GM23338 (cell line): ENCODE measurements around the gene PUS1. TPM values are rescaled to one million over a fixed set of nuclear protein-coding genes. Genes with fewer than 3 reads are reported as not detected.

Experiments
- ATAC-seq: fragments of 200-7000 bp; cut with Tn5 transposase; 3 replicates; pipeline ENCODE4 v1.9.1; 2020
- DNase-seq: peaks from one replicate; pipeline ENCODE4 v3.0.0-alpha.2; 2015; ENCODE audit warnings: low spot score
- H2AFZ ChIP-seq: fragments of 200-600 bp; sonication (generic); 2 replicates; pipeline ENCODE4 v1.8.0; 2016; ENCODE audit warnings: antibody characterized with exemption, mild to moderate bottlenecking, moderate library complexity
- H3F3A ChIP-seq: fragments of 200-600 bp; sonication (generic); replicated peaks from 2 replicates; pipeline ENCODE4 v1.8.0; 2017; ENCODE audit warnings: antibody characterized with exemption, mixed run types, low read depth
- H3K27ac ChIP-seq: fragments of 200-600 bp; sonication (generic); 2 replicates; pipeline ENCODE4 v1.6.1; 2016; ENCODE audit warnings: low read depth
- H3K27me3 ChIP-seq: fragments of 200-600 bp; sonication (generic); 2 replicates; pipeline ENCODE4 v1.8.0; 2016; ENCODE audit warnings: mild to moderate bottlenecking, mixed run types, moderate library complexity; ENCODE audit not compliant: insufficient read depth
- H3K36me3 ChIP-seq: fragments of 200-600 bp; sonication (generic); 2 replicates; pipeline ENCODE4 v1.8.0; 2016; ENCODE audit warnings: mild to moderate bottlenecking; ENCODE audit not compliant: insufficient read depth
- H3K4me1 ChIP-seq: fragments of 200-600 bp; sonication (generic); 2 replicates; pipeline ENCODE4 v1.8.0; 2016; ENCODE audit warnings: mild to moderate bottlenecking, moderate library complexity; ENCODE audit not compliant: insufficient read depth
- H3K4me2 ChIP-seq: fragments of 200-600 bp; sonication (generic); 2 replicates; pipeline ENCODE4 v1.7.1; 2017; ENCODE audit warnings: mixed run types
- H3K4me3 ChIP-seq: fragments of 200-600 bp; sonication (generic); 2 replicates; pipeline ENCODE4 v1.6.1; 2016; ENCODE audit warnings: mixed run types
- H3K79me2 ChIP-seq: fragments of 200-600 bp; sonication (generic); replicated peaks from 2 replicates; pipeline ENCODE4 v1.8.0; 2017; ENCODE audit warnings: mild to moderate bottlenecking; ENCODE audit not compliant: insufficient read depth
- H3K9me2 ChIP-seq: fragments of 200-600 bp; sonication (generic); 2 replicates; pipeline ENCODE4 v1.8.0; 2017; ENCODE audit not compliant: insufficient read depth
- H4K20me1 ChIP-seq: fragments of 200-600 bp; sonication (generic); replicated peaks from 2 replicates; pipeline ENCODE4 v1.8.0; 2017; ENCODE audit warnings: mild to moderate bottlenecking; ENCODE audit not compliant: insufficient read depth
- H3K27ac Mint-ChIP-seq: 2 replicates; pipeline ENCODE4 v1.8.0; 2020; ENCODE audit warnings: inconsistent platforms, mild to moderate bottlenecking, moderate library complexity, mixed read lengths
- H3K27me3 Mint-ChIP-seq: 3 replicates; pipeline ENCODE4 v1.8.0; 2022; ENCODE audit warnings: low read depth, mild to moderate bottlenecking, moderate library complexity, mixed read lengths, inconsistent platforms; ENCODE audit not compliant: insufficient read depth, poor library complexity
- H3K36me3 Mint-ChIP-seq: 3 replicates; pipeline ENCODE4 v1.8.0; 2021; ENCODE audit warnings: low read depth, mild to moderate bottlenecking, inconsistent platforms, moderate library complexity, mixed read lengths
- H3K4me1 Mint-ChIP-seq: 3 replicates; pipeline ENCODE4 v1.8.0; 2020; ENCODE audit warnings: mild to moderate bottlenecking, inconsistent platforms, mixed read lengths
- H3K4me3 Mint-ChIP-seq: 3 replicates; pipeline ENCODE4 v1.8.0; 2021; ENCODE audit warnings: moderate library complexity, mild to moderate bottlenecking, inconsistent platforms, mixed read lengths
- H3K9me3 Mint-ChIP-seq: 3 replicates; pipeline ENCODE4 v1.8.0; 2020; ENCODE audit warnings: moderate library complexity, mild to moderate bottlenecking, inconsistent platforms, mixed read lengths
- CREB1 ChIP-seq: fragments of 250-450 bp; sonication (Bioruptor Pico); IDR thresholded peaks from 2 replicates; pipeline ENCODE4 v1.5.0; 2020; ENCODE audit warnings: low read depth, mild to moderate bottlenecking, moderate library complexity
- EZH2 ChIP-seq: fragments of 200-600 bp; sonication (generic); IDR thresholded peaks from one replicate; pipeline ENCODE4 v1.8.0; 2017; ENCODE audit warnings: antibody characterized with exemption, mild to moderate bottlenecking, low read depth; ENCODE audit not compliant: unreplicated experiment
- EZH2phosphoT487 ChIP-seq: fragments of 200-600 bp; sonication (generic); IDR thresholded peaks from one replicate; pipeline ENCODE4 v1.8.1; 2018; ENCODE audit warnings: antibody characterized with exemption; ENCODE audit not compliant: unreplicated experiment
- JUNB ChIP-seq: IDR thresholded peaks from one replicate; pipeline ENCODE4 v1.6.1; 2016; ENCODE audit warnings: antibody characterized with exemption; ENCODE audit not compliant: unreplicated experiment
- NANOG ChIP-seq: IDR thresholded peaks from 2 replicates; pipeline ENCODE4 v1.6.1; 2016; ENCODE audit warnings: antibody characterized with exemption, borderline replicate concordance
- STAT1 ChIP-seq: IDR thresholded peaks from one replicate; pipeline ENCODE4 v1.6.1; 2016; ENCODE audit warnings: antibody characterized with exemption; ENCODE audit not compliant: unreplicated experiment
- ZNF114 ChIP-seq: fragments of 250-450 bp; sonication (Bioruptor Pico); IDR thresholded peaks from 2 replicates; pipeline ENCODE4 v1.5.0; 2020; ENCODE audit warnings: mild to moderate bottlenecking, moderate library complexity
- ZNF331 ChIP-seq: fragments of 250-450 bp; sonication (Bioruptor Pico); IDR thresholded peaks from 2 replicates; pipeline ENCODE4 v1.5.0; 2020; ENCODE audit warnings: low read depth, mild to moderate bottlenecking, moderate library complexity
- polyA plus RNA-seq: library from polyadenylated mRNA; unstranded; fragments of >200 nt; fragmentation: Nextera tagmentation; extraction: Ambion mirVana; gene quantifications from 2 replicates; pipeline ENCODE4 v1.2.1, GENCODE V29; 2016
- total RNA-seq: library from RNA; depleted of rRNA; stranded (reverse); fragments of >200 nt; shearing (Covaris generic); gene quantifications from 2 replicates; pipeline ENCODE4 v1.2.3, GENCODE V29; 2014
- TF ChIP-seq, protein P1 (sequence below): IDR thresholded peaks from 2 replicates; pipeline ENCODE4 v1.6.1; 2016; ENCODE audit warnings: antibody characterized with exemption
- TF ChIP-seq, protein P2 (sequence below): fragments of 250-450 bp; sonication (Bioruptor Pico); IDR thresholded peaks from 2 replicates; pipeline ENCODE4 v1.5.0; 2020; ENCODE audit warnings: mild to moderate bottlenecking, moderate library complexity

PUS1 gene
- total and polyA plus RNA-seq, 2 experiments from 2014 or later = 52.4 to 73.0 TPM

DNA sequence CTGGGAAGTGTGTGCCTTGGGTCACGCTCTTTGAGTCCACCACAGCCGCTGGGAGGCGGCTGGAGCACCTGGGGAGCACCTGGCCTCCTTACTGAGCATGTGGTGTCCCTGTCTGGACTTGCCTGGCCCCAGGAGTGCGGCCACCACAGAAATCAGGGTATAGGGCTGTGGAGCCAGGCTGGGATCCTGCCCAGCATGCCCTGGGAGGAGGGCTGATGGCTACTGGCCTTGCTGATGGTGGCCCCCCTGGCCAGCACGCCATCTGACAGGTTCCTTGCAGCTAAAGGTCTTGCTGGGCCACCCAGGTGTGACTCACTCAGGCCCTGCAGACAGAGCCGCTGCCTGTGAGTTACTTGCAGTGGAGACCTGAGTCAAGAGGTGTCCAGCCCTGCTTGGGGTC, 28.7 kb upstream of the PUS1 start:
- H3K9me3 Mint-ChIP-seq = no peaks in the 10 kb centered on the region; the same call in 2 of the 3 replicates
- ATAC-seq = no peak
- no peaks in the 10 kb centered on the region for H3K27me3 ChIP-seq
- no peaks in the 10 kb centered on the region for H3K9me2 ChIP-seq
- no peak overlapping the region for H3K4me3 ChIP-seq
- H3K36me3 ChIP-seq = no peaks in the 10 kb centered on the region; the same call in 1 of the 2 replicates
- H3K36me3 Mint-ChIP-seq = peaks cover 15% of the 10 kb centered on the region
- no peak overlapping the region for H3K27ac ChIP-seq
- peaks cover 7% of the 10 kb centered on the region; the same call in 1 of the 2 replicates for H3K4me1 ChIP-seq
- H3K79me2 ChIP-seq = peaks cover 46% of the 10 kb centered on the region
- H2AFZ ChIP-seq = no peak overlapping the region
- TF ChIP-seq, protein P1, sequence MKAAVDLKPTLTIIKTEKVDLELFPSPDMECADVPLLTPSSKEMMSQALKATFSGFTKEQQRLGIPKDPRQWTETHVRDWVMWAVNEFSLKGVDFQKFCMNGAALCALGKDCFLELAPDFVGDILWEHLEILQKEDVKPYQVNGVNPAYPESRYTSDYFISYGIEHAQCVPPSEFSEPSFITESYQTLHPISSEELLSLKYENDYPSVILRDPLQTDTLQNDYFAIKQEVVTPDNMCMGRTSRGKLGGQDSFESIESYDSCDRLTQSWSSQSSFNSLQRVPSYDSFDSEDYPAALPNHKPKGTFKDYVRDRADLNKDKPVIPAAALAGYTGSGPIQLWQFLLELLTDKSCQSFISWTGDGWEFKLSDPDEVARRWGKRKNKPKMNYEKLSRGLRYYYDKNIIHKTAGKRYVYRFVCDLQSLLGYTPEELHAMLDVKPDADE = no peak
- TF ChIP-seq JUNB = no peak
- TF ChIP-seq CREB1 (CRISPR knock-in tag) = no peak
- peaks cover 7% of the 10 kb centered on the region for H3K27me3 Mint-ChIP-seq
- H3F3A ChIP-seq = peaks cover 5% of the 10 kb centered on the region; the same call in 1 of the 2 replicates
- H3K4me1 Mint-ChIP-seq = peaks cover 10% of the 10 kb centered on the region; the same call in 2 of the 3 replicates
- H3K27ac Mint-ChIP-seq = peak overlapping the region; percentile 68
- no peak for DNase-seq
- H3K4me3 Mint-ChIP-seq = no peak overlapping the region
- no peak overlapping the region for H3K4me2 ChIP-seq
- H4K20me1 ChIP-seq = no peaks in the 10 kb centered on the region; the same call in 1 of the 2 replicates

DNA sequence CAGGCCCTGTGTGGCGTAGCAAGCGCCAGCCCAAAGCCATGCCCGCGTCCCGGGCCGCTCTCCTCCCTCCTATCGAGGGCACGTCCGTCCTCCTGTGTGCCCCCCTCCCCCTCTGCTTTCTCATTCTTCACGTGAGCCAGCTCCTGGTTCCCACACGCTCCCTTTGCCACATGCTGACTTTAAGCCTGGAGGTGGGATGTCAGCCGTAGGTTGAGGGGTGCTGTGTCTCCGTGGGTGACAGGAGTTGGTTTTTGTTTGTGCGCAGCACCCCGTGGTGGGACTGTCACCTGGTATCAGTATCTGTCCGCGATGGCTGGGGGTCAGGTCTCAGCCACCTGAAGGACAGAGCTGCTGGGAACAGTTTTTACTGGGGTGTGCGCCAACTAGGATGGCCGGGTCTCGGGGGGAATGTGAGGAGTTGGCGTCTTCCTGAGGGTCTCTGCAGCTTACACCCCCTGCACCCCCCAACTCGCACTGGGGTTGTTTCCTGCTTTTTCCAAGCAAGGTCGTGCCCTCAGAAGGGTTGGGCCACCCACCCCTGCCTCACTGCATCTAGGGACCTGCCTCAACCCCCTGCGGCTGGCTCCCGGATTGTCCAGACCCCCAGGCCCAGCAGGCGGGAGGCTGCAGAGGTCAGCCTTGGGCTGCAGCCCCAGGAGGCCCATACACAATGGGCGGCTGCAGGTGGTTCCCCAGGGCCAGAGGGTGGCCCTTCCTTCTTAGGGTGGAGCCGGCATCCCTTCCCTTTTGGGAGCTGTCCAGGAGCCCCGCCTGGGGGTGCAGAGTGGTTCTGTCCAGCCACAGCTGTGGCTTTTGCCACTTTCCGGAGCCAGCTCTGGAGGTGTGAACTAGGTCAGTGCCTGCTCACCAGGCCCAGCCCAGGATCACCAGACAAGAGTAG, 27.4 kb upstream of the PUS1 start:
- Histone ChIP-seq H3K27ac (no peak overlapping the region), H4K20me1 (peaks cover 7% of the 10 kb centered on the region), H3K4me3 (no peak overlapping the region)
- TF ChIP-seq NANOG (no peak), JUNB (no peak), EZH2phosphoT487 (no peak), STAT1 (no peak), CREB1 (CRISPR knock-in tag) (no peak), EZH2 (no peak), ZNF114 (CRISPR knock-in tag) (no peak), ZNF331 (CRISPR knock-in tag) (no peak)
- TF ChIP-seq, protein P2, sequence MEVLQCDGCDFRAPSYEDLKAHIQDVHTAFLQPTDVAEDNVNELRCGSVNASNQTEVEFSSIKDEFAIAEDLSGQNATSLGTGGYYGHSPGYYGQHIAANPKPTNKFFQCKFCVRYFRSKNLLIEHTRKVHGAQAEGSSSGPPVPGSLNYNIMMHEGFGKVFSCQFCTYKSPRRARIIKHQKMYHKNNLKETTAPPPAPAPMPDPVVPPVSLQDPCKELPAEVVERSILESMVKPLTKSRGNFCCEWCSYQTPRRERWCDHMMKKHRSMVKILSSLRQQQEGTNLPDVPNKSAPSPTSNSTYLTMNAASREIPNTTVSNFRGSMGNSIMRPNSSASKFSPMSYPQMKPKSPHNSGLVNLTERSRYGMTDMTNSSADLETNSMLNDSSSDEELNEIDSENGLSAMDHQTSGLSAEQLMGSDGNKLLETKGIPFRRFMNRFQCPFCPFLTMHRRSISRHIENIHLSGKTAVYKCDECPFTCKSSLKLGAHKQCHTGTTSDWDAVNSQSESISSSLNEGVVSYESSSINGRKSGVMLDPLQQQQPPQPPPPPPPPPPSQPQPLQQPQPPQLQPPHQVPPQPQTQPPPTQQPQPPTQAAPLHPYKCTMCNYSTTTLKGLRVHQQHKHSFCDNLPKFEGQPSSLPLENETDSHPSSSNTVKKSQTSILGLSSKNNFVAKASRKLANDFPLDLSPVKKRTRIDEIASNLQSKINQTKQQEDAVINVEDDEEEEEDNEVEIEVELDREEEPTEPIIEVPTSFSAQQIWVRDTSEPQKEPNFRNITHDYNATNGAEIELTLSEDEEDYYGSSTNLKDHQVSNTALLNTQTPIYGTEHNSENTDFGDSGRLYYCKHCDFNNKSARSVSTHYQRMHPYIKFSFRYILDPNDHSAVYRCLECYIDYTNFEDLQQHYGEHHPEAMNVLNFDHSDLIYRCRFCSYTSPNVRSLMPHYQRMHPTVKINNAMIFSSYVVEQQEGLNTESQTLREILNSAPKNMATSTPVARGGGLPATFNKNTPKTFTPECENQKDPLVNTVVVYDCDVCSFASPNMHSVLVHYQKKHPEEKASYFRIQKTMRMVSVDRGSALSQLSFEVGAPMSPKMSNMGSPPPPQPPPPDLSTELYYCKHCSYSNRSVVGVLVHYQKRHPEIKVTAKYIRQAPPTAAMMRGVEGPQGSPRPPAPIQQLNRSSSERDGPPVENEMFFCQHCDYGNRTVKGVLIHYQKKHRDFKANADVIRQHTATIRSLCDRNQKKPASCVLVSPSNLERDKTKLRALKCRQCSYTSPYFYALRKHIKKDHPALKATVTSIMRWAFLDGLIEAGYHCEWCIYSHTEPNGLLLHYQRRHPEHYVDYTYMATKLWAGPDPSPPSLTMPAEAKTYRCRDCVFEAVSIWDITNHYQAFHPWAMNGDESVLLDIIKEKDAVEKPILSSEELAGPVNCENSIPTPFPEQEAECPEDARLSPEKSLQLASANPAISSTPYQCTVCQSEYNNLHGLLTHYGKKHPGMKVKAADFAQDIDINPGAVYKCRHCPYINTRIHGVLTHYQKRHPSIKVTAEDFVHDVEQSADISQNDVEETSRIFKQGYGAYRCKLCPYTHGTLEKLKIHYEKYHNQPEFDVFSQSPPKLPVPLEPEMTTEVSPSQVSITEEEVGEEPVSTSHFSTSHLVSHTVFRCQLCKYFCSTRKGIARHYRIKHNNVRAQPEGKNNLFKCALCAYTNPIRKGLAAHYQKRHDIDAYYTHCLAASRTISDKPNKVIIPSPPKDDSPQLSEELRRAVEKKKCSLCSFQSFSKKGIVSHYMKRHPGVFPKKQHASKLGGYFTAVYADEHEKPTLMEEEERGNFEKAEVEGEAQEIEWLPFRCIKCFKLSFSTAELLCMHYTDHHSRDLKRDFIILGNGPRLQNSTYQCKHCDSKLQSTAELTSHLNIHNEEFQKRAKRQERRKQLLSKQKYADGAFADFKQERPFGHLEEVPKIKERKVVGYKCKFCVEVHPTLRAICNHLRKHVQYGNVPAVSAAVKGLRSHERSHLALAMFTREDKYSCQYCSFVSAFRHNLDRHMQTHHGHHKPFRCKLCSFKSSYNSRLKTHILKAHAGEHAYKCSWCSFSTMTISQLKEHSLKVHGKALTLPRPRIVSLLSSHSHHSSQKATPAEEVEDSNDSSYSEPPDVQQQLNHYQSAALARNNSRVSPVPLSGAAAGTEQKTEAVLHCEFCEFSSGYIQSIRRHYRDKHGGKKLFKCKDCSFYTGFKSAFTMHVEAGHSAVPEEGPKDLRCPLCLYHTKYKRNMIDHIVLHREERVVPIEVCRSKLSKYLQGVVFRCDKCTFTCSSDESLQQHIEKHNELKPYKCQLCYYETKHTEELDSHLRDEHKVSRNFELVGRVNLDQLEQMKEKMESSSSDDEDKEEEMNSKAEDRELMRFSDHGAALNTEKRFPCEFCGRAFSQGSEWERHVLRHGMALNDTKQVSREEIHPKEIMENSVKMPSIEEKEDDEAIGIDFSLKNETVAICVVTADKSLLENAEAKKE (CRISPR knock-in tag) = no peak
- TF ChIP-seq, protein P1 = no peak

More for the DNA sequence above, 27.4 kb upstream of the PUS1 start:
- Histone ChIP-seq H3K36me3 (no peaks in the 10 kb centered on the region; the same call in 1 of the 2 replicates), H2AFZ (no peak overlapping the region), H3K9me2 (no peaks in the 10 kb centered on the region), H3K27me3 (no peaks in the 10 kb centered on the region), H3K4me2 (no peak overlapping the region), H3K79me2 (peaks cover 43% of the 10 kb centered on the region), H3K4me1 (peaks cover 5% of the 10 kb centered on the region; the same call in 1 of the 2 replicates), H3F3A (peaks cover 10% of the 10 kb centered on the region; the same call in 1 of the 2 replicates)
- ATAC-seq = peak; percentile 15
- DNase-seq = no peak
- Mint-ChIP-seq H3K4me1 (peaks cover 8% of the 10 kb centered on the region; the same call in 1 of the 3 replicates), H3K9me3 (no peaks in the 10 kb centered on the region), H3K27me3 (peaks cover 11% of the 10 kb centered on the region), H3K4me3 (no peak overlapping the region), H3K36me3 (peaks cover 15% of the 10 kb centered on the region), H3K27ac (peak overlapping the region; percentile 62; the same call in 1 of the 2 replicates)
